ENCODE measurements around the gene SLC28A3. TPM values are rescaled to one million over a fixed set of nuclear protein-coding genes. Genes with fewer than 3 reads are reported as not detected.
A peak's percentile ranks its signal among the peaks of the same experiment; 100 is the strongest.
"Not testable (repeated sequence)": the region's sequence is repeated elsewhere in the genome, so short reads cannot be mapped to it uniquely, and the experiment has no call there.

The SLC28A3 gene, protein sequence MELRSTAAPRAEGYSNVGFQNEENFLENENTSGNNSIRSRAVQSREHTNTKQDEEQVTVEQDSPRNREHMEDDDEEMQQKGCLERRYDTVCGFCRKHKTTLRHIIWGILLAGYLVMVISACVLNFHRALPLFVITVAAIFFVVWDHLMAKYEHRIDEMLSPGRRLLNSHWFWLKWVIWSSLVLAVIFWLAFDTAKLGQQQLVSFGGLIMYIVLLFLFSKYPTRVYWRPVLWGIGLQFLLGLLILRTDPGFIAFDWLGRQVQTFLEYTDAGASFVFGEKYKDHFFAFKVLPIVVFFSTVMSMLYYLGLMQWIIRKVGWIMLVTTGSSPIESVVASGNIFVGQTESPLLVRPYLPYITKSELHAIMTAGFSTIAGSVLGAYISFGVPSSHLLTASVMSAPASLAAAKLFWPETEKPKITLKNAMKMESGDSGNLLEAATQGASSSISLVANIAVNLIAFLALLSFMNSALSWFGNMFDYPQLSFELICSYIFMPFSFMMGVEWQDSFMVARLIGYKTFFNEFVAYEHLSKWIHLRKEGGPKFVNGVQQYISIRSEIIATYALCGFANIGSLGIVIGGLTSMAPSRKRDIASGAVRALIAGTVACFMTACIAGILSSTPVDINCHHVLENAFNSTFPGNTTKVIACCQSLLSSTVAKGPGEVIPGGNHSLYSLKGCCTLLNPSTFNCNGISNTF
- total RNA-seq (2014; rRNA removed; shearing (Covaris generic); ENCODE audit: low replicate concordance): not detected in 2 replicates

- Histone ChIP-seq H3K4me3 (no peak within 1 kb of the TSS), H3K36me3 (no peaks in the 10 kb centered on the region), H3K9me3 (no peaks in the 10 kb centered on the region), H3K27me3 (no peaks in the 10 kb centered on the region)
- DNase-seq: no peak
Observed at GRCh38 chr9:84340535-84340934, at the start of gene SLC28A3. SLC28A3 (minus strand) TSS chr9:84340758; CDS start chr9:84340633, 125 bp downstream.

DNA sequence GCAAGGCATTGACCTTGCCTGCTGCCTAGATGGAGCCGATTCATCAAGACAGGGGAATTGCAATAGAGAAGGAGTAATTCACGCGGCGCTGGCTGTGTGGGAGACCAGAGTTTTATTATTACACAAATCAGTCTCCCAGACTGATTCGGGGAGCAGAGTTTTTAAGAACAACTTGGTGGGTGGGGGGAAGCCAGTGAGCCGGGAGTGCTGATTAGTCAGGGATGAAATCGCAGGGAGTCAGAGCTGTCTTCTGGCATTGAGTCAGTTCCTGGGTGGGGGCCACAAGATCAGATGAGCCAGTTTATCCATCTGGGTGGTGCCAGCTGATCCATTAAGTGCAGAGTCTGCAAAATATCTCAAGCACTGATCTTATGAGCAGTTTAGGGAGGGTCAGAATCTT, 49.7 kb upstream of the SLC28A3 start:
- peak; percentile 38 for DNase-seq
- not testable (repeated sequence) for H3K27me3 ChIP-seq, H3K9me3 ChIP-seq, H3K4me3 ChIP-seq, H3K36me3 ChIP-seq

DNA sequence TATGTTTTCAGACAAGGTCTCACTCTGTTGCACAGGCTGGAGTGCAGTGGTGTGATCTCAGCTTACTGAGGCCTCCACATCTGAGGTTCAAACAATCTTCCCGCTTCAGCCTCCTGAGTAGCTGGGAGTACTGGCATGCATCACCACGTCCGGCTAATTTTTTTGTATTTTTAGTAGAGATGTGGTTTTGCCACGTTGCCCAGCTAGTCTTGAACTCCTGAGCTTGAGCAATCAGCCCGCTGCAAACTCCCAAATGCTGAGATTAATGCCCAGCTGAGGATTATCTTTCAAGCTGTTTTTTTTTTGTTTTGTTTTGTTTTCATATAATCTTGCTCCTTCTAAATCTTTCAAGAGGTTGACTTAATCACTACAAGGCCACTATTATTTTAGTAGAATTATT, 47.3 kb upstream of the SLC28A3 start:
- H3K36me3 ChIP-seq: no peaks in the 10 kb centered on the region
- H3K27me3 ChIP-seq: no peaks in the 10 kb centered on the region
- DNase-seq: no peak
- H3K4me3 ChIP-seq: no peak overlapping the region
- H3K9me3 ChIP-seq: no peaks in the 10 kb centered on the region

- Histone ChIP-seq H3K36me3 (no peaks in the 10 kb centered on the region), H3K27me3 (no peaks in the 10 kb centered on the region), H3K9me3 (no peaks in the 10 kb centered on the region), H3K4me3 (no peak overlapping the region)
- no peak for DNase-seq
Observed at GRCh38 chr9:84386753-84387152, 46.2 kb upstream of the SLC28A3 start.

- no peak overlapping the region for H3K4me3 ChIP-seq
- no peaks in the 10 kb centered on the region for H3K36me3 ChIP-seq
- no peaks in the 10 kb centered on the region for H3K9me3 ChIP-seq
- H3K27me3 ChIP-seq: no peaks in the 10 kb centered on the region
- no peak for DNase-seq
Observed at GRCh38 chr9:84385386-84386040, 45.0 kb upstream of the SLC28A3 start.

- no peak overlapping the region for H3K4me3 ChIP-seq
- H3K9me3 ChIP-seq: no peaks in the 10 kb centered on the region
Observed at GRCh38 chr9:84384617-84385016, 44.1 kb upstream of the SLC28A3 start.

DNA sequence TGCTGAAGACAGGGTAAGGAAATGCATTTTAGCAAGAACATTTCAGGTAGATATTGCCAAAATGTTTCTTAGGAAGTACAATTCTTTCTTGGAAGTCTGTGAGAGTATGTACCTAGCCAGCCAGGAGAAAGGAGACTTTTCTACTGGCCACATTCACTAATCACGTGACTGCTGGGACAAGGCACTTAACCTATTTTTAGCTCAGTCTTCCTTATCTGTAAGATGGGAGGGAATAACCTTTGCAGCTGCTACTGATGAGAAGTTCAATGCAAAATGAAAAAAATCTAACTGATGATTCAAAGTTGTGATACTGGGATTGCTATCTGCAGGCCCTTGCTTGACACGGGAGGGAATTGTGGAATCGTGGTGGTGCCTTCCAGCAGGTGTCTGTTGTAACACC, 42.6 kb upstream of the SLC28A3 start:
- Histone ChIP-seq H3K9me3 (no peaks in the 10 kb centered on the region), H3K27me3 (no peaks in the 10 kb centered on the region), H3K4me3 (no peak overlapping the region), H3K36me3 (no peaks in the 10 kb centered on the region)
- DNase-seq: no peak

More at GRCh38 chr9:84384617-84385016, 44.1 kb upstream of the SLC28A3 start:
- DNase-seq: no peak
- Histone ChIP-seq H3K36me3 (no peaks in the 10 kb centered on the region), H3K27me3 (no peaks in the 10 kb centered on the region)

DNA sequence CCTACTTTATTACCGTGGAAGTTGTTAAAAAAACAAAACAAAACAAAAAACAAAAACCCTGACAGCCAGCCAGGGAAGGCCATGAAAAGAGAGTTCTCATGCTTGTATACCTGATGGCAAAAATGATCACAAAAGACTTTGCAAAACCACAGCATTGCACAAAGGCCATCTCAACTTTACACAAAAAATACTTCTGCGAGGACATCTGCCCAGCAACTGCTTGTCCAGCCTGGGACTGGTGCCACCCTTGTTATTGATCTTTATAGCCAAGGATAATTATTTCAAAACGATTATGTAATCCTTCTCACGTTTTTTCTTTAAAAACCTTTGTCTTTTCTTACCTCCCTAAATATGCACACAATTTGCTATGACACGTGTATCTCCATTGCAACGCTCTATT, 42.2 kb upstream of the SLC28A3 start:
- DNase-seq: no peak
- Histone ChIP-seq H3K9me3 (no peaks in the 10 kb centered on the region), H3K36me3 (no peaks in the 10 kb centered on the region), H3K27me3 (no peaks in the 10 kb centered on the region), H3K4me3 (no peak overlapping the region)

DNA sequence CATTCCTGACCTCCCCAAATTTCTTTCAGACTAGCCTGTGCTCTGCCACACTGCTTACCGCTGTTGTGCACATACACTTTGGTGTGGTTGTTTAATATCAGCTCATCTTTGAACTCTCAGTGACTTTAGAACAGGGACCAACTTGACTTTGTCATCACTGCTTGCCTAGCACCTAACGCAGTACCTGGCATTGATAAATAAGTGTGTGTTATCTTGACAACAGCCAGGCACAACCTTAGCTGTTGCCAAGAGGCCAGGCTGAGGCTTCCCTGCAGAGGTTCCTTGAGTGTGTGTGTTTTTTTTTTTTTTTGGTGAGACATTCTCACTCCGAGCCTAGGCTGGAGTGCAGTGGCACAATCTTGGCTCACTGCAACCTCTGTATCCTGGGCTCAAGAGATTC, 41.0 kb upstream of the SLC28A3 start:
- Histone ChIP-seq H3K27me3 (no peaks in the 10 kb centered on the region), H3K4me3 (no peak overlapping the region), H3K9me3 (no peaks in the 10 kb centered on the region), H3K36me3 (no peaks in the 10 kb centered on the region)
- DNase-seq: no peak

GRCh38 chr9:84379740-84380139, 39.2 kb upstream of the SLC28A3 start:
- H3K9me3 ChIP-seq: no peaks in the 10 kb centered on the region
- no peak for DNase-seq
- H3K27me3 ChIP-seq: no peaks in the 10 kb centered on the region
- no peaks in the 10 kb centered on the region for H3K36me3 ChIP-seq
- no peak overlapping the region for H3K4me3 ChIP-seq

DNA sequence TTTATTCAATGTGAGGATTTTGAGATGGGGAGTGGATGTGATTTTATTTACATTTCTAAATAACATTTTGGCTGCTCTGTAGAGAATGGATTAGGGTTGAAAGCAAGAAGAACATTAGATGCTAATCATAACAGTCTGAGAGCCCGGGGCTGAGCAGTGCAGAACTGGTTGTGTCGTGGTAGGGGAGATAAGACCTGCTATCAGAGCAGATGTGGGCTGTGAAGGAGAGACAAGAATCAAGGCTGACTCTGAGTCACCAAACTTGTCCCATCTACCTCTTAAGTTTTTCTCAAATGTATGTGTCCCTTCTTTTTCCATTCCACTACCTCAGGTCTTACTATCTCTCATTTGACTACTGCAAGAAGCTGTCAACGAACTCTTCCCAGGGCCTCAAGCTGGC, 35.4 kb upstream of the SLC28A3 start:
- DNase-seq: no peak
- Histone ChIP-seq H3K36me3 (no peaks in the 10 kb centered on the region), H3K27me3 (no peaks in the 10 kb centered on the region), H3K4me3 (no peak overlapping the region), H3K9me3 (no peaks in the 10 kb centered on the region)

DNA sequence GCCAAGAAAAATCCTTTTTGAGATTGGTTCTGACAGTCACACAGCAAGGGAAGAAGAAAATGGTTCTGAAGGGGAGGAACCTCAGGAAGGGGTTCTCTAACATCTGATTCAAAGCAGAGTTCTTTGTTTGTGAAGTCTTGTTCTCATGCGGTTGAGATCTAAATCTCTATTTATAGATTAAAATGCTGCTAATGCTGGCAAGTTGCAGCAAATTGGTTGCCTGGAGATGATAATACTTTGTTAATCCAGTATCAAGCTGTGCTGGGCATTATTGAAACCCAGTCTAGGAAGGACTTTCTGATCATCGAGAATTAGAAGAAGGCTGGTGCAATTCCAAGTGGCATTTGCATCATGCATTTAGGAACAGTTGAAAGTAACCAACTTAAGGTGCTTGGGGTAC, 34.0 kb upstream of the SLC28A3 start:
- Histone ChIP-seq H3K36me3 (no peaks in the 10 kb centered on the region), H3K9me3 (no peaks in the 10 kb centered on the region), H3K27me3 (no peaks in the 10 kb centered on the region), H3K4me3 (no peak overlapping the region)
- no peak for DNase-seq

DNA sequence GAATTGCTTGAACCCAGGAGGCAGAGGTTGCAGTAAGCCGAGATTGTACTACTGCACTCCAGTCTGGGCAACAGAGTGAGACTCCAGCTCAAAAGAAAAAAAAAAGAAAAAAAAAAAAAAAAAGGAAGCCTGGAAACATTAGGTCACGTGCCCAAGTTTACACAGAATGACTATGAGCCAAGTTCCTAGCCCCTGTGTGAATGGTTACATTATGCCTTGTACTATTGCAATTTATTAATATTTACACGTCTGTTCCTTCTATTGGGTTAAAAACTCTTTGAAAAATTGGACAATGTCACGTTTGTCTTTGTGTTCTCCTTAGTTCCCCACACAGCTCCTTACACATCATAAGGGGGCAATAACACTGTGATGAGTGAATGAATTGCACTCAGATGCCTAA, 33.5 kb upstream of the SLC28A3 start:
- Histone ChIP-seq H3K36me3 (no peaks in the 10 kb centered on the region), H3K9me3 (no peaks in the 10 kb centered on the region), H3K27me3 (no peaks in the 10 kb centered on the region), H3K4me3 (no peak overlapping the region)
- no peak for DNase-seq

DNA sequence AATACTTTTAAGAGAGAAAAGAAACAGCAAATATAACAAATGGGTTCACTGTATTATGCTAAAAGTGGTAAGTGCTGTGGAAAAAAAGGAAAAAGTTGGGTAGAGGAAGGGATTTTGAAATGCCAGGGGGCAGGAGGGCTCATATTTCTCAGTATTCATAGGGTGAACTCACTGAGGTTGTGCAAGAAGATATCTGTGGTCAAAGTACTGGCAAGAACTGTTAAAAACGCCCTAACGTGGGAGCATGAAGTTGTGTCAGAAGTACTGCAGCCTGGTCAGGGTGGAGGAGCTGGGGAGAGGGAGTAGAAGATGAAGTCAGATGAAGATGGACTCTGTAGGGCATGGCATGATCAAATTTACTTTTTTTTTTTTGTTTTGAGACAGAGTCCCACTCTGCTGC, 31.2 kb upstream of the SLC28A3 start:
- H3K27me3 ChIP-seq: no peaks in the 10 kb centered on the region
- no peaks in the 10 kb centered on the region for H3K36me3 ChIP-seq
- no peak overlapping the region for H3K4me3 ChIP-seq
- H3K9me3 ChIP-seq: no peaks in the 10 kb centered on the region
- peak; percentile 62 for DNase-seq

- Histone ChIP-seq H3K36me3 (no peaks in the 10 kb centered on the region), H3K27me3 (no peaks in the 10 kb centered on the region), H3K4me3 (no peak overlapping the region), H3K9me3 (no peaks in the 10 kb centered on the region)
- no peak for DNase-seq
Observed at GRCh38 chr9:84368601-84369000, 28.0 kb upstream of the SLC28A3 start.

DNA sequence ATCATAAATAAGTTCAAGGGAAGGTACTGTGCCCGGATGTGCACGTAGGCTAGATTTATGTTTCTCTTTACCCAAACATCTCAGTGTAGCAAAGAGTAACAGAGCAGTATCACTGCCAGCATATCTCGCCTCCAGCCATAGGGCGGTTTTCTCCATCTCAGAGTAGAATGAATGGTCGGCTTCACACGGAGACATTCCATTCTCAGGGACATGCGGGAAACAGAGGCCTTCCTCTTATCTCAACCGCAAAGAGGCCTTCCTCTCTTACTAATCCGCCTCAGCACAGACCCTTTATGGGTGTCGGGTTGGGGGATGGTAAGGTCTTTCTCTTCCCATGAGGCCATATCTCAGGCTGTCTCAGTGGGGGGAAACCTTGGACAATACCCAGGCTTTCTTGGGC, 27.2 kb upstream of the SLC28A3 start:
- not testable (repeated sequence) for DNase-seq, H3K4me3 ChIP-seq, H3K27me3 ChIP-seq, H3K9me3 ChIP-seq, H3K36me3 ChIP-seq

DNA sequence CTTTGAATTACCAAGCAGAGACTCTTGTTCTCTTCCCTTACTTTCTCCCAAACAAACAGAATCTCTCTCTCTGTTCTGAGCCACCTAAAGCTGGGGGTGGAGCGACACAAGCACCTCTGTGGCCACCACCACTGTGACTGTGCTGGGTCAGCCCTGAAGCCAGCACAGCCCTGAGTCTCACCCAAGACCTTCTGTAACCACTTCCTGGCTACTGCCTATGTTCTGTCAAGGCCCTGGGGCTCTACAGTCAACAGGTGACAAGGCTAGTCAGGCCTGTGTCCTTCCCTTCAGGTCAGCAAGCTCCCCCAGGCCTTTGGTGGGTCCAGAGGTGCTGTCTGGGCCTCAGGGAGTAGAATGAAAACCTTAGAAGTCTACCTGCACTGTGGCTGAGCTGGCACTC, 26.1 kb upstream of the SLC28A3 start:
- no peak for DNase-seq
- H3K4me3 ChIP-seq: no peak overlapping the region
- H3K27me3 ChIP-seq: no peaks in the 10 kb centered on the region

More for the DNA sequence above, 26.1 kb upstream of the SLC28A3 start:
- Histone ChIP-seq H3K36me3 (no peaks in the 10 kb centered on the region), H3K9me3 (no peaks in the 10 kb centered on the region)
